Muscle of leg (tissue), 11 donors: ENCODE data around the gene MED14. TPM values are rescaled to one million over a fixed set of nuclear protein-coding genes. Genes with fewer than 3 reads are reported as not detected.

ENCODE experiments used
- DNase-seq: peaks from one replicate; pipeline ENCODE4 v3.0.0; 2013
- H3K27ac ChIP-seq: one replicate; pipeline ENCODE4 v1.5.1; 2013; ENCODE audit warnings: mild to moderate bottlenecking, low read length, control low read depth
- H3K27me3 ChIP-seq: one replicate; pipeline ENCODE4 v1.6.1; 2013; ENCODE audit warnings: low read length; ENCODE audit not compliant: control insufficient read depth, insufficient read depth
- H3K36me3 ChIP-seq: one replicate; pipeline ENCODE4 v1.6.1; 2013; ENCODE audit warnings: low read length; ENCODE audit not compliant: control insufficient read depth, insufficient read depth
- H3K4me1 ChIP-seq: one replicate; pipeline ENCODE4 v1.6.1; 2013; ENCODE audit warnings: low read length; ENCODE audit not compliant: control insufficient read depth, insufficient read depth
- H3K4me3 ChIP-seq: one replicate; pipeline ENCODE4 v1.5.1; 2013; ENCODE audit warnings: low read length, control low read depth
- H3K9me3 ChIP-seq: replicated peaks from 2 replicates; pipeline ENCODE4 v1.6.1; 2013; ENCODE audit warnings: low read depth, low read length; ENCODE audit not compliant: control insufficient read depth
- WGBS: methylation state at CpG from one replicate; pipeline ENCODE4 v1.1.5; 2013; ENCODE audit warnings: missing lambda C conversion rate; ENCODE audit not compliant: insufficient coverage; 5-methylcytosine and 5-hydroxymethylcytosine counted together
- polyA plus RNA-seq, 8 donors: library from polyadenylated mRNA; unstranded; fragments of 120-200 nt; gene quantifications; one replicate each; pipeline versions ENCODE4 v1.2.1 to v1.2.3, GENCODE V29; 2013; ENCODE audit warnings: inconsistent platforms in 1 of 8, low replicate concordance in 1 of 8; ENCODE audit not compliant: insufficient read length in 8 of 8, insufficient read depth in 1 of 8
- total RNA-seq: library from RNA; stranded (reverse); fragments of 120-200 nt; gene quantifications from one replicate; pipeline ENCODE4 v1.2.4, GENCODE V29; 2013

The MED14 gene
- total and polyA plus RNA-seq, 9 donors: 18.8 to 37.8 (median 34.3) TPM

DNA sequence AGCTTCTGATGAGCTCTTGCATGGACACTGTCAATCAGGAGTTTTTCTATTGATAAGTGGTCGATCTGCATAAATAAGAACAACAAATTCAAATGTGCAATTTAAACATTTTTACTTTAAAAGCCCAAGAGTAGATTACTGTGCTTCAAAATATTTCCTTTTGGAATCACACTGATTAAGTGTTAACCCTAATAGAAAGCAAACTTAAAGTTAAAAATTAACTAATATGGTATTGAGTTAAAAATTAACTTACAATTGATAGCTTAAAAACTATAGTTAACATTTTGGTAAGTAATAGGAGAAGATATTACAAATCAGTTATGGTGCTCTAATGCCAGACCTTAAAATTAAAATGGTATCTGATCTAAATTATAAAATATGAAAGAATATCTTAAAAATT lies 25.9 kb downstream of the MED14 start:
- Histone ChIP-seq H3K27ac (no peak overlapping the region), H3K9me3 (no peaks in the 10 kb centered on the region), H3K4me3 (no peak overlapping the region), H3K27me3 (peaks cover 8% of the 10 kb centered on the region), H3K4me1 (no peaks in the 10 kb centered on the region), H3K36me3 (peaks cover 3% of the 10 kb centered on the region)
- no CpG with 5 or more reads among the region's 1 CpG for WGBS
- DNase-seq: no peak

- Histone ChIP-seq H3K9me3 (no peaks in the 10 kb centered on the region), H3K27me3 (peaks cover 7% of the 10 kb centered on the region), H3K4me3 (no peak overlapping the region), H3K27ac (no peak overlapping the region), H3K36me3 (peaks cover 3% of the 10 kb centered on the region), H3K4me1 (no peaks in the 10 kb centered on the region)
- 86% methylated on average over 2 of the region's 5 CpGs for WGBS
- no peak for DNase-seq
Measured at GRCh38 chrX:40705658-40706312, 29.6 kb downstream of the MED14 start.

DNA sequence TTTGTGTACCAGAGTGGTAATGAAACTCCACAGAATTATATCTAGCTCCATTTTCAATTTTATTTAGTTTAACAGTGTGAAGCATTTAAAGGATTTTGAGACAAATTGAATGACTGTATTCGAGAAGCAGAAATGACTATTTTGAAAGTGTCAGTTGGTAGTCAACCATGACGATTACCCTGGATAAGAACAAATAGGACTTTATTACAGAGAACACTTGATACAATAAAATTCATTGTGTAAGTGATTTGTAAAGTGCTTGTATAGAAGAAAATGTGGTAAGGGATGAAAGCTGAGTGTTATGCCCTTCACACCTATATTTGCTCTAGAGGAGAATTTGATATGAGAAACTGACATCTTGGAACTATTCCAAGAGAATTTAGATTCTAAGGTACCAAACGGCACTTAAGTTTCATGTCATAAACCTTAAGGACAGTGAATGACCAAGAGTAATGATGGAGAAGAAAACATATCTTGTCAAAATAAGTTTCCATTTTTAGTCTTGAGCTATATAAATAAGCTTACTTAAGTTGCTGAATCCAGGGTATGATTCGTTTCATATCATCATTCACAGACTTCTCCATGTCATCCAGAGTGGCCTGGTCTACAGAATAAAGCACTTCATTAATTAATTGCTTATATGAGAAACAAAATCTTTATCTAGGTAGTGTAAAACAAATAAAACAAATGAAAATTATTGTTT lies 34.6 kb downstream of the MED14 start:
- Histone ChIP-seq H3K9me3 (no peaks in the 10 kb centered on the region), H3K27me3 (peaks cover 7% of the 10 kb centered on the region), H3K4me1 (no peaks in the 10 kb centered on the region), H3K4me3 (no peak overlapping the region), H3K36me3 (peaks cover 6% of the 10 kb centered on the region), H3K27ac (no peak overlapping the region)
- DNase-seq: no peak
- no CpG with 5 or more reads among the region's 4 CpGs for whole genome bisulfite sequencing

GRCh38 chrX:40698851-40699250 lies 36.5 kb downstream of the MED14 start:
- no CpG with 5 or more reads among the region's 1 CpG for WGBS
- H3K36me3 ChIP-seq: peaks cover 6% of the 10 kb centered on the region
- H3K27ac ChIP-seq: no peak overlapping the region
- H3K4me1 ChIP-seq: no peaks in the 10 kb centered on the region
- DNase-seq: no peak
- no peaks in the 10 kb centered on the region for H3K9me3 ChIP-seq
- peaks cover 5% of the 10 kb centered on the region for H3K27me3 ChIP-seq
- H3K4me3 ChIP-seq: no peak overlapping the region

GRCh38 chrX:40694802-40695201 lies 40.5 kb downstream of the MED14 start:
- no peak overlapping the region for H3K27ac ChIP-seq
- peaks cover 4% of the 10 kb centered on the region for H3K36me3 ChIP-seq
- no peak for DNase-seq
- no peak overlapping the region for H3K4me3 ChIP-seq
- peaks cover 5% of the 10 kb centered on the region for H3K27me3 ChIP-seq
- no CpG with 5 or more reads among the region's 1 CpG for WGBS
- H3K9me3 ChIP-seq: no peaks in the 10 kb centered on the region
- H3K4me1 ChIP-seq: no peaks in the 10 kb centered on the region

- Histone ChIP-seq H3K27ac (no peak overlapping the region), H3K9me3 (no peaks in the 10 kb centered on the region), H3K36me3 (peaks cover 15% of the 10 kb centered on the region), H3K27me3 (peaks cover 15% of the 10 kb centered on the region), H3K4me3 (no peak overlapping the region), H3K4me1 (no peaks in the 10 kb centered on the region)
- no peak for DNase-seq
Measured at GRCh38 chrX:40688929-40689328, 46.4 kb downstream of the MED14 start.

DNA sequence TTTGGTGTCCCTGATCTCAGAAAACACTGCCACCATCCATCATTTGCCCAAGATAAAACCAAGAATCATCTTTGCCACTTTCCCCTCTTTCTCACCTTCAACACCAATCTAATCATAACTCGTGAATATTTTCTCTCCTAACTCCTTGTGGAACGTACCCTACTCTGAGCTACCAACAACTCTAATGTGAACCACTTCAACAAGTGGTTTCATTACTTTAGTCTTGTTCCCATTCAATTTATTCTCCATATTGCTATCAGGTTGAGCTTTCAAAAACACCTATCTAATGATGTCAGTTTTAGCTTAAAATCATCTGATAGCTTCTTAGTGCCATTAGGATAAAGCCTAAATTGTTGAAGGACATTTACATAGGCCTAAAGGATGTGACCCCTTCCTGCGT lies 48.2 kb downstream of the MED14 start:
- H3K27me3 ChIP-seq: peaks cover 14% of the 10 kb centered on the region
- no peaks in the 10 kb centered on the region for H3K9me3 ChIP-seq
- H3K36me3 ChIP-seq: peaks cover 15% of the 10 kb centered on the region
- H3K4me1 ChIP-seq: no peaks in the 10 kb centered on the region
- no peak overlapping the region for H3K27ac ChIP-seq
- H3K4me3 ChIP-seq: no peak overlapping the region
- WGBS: 92% methylated on average over 2 of the region's 3 CpGs
- DNase-seq: no peak

DNA sequence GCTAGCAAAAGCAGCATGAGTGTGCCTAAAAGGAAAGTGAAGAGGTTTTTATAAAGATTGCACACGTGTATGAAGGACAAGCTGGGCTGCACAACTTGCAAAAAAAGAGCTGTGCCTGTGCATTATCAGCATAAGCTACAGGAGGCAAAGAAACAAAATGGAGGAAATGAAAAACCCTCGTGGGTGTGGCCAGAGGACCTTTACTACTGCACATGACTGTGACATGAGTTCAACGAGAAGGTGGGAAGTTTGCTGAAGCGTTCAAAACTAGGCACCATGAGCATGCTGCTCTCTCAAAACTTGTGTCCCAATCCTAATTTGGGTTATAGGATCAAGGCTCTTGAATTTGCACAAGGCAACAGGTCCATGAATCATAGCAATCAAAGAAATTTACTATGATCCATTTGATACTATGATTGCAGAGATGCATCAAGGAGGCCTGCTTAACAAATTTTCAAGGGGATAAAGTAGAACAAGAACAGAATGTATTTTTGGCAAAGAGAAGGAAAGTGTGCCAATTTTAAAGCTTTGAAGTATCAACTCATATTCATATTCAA lies 49.9 kb downstream of the MED14 start:
- H3K27me3 ChIP-seq: peaks cover 15% of the 10 kb centered on the region
- H3K9me3 ChIP-seq: no peaks in the 10 kb centered on the region
- DNase-seq: no peak
- no peak overlapping the region for H3K4me3 ChIP-seq
- H3K4me1 ChIP-seq: no peaks in the 10 kb centered on the region
- peaks cover 17% of the 10 kb centered on the region for H3K36me3 ChIP-seq
- 14% methylated on average over 1 of the region's 4 CpGs for WGBS
- H3K27ac ChIP-seq: no peak overlapping the region

GRCh38 chrX:40684092-40684491 lies 51.2 kb downstream of the MED14 start:
- no peak for DNase-seq
- no CpG with 5 or more reads among the region's 1 CpG for WGBS
- Histone ChIP-seq H3K4me3 (no peak overlapping the region), H3K36me3 (peaks cover 14% of the 10 kb centered on the region), H3K9me3 (no peaks in the 10 kb centered on the region), H3K27me3 (peaks cover 16% of the 10 kb centered on the region), H3K4me1 (no peaks in the 10 kb centered on the region), H3K27ac (no peak overlapping the region)

GRCh38 chrX:40683245-40683644 lies 52.1 kb downstream of the MED14 start:
- DNase-seq: no peak
- peaks cover 14% of the 10 kb centered on the region for H3K36me3 ChIP-seq
- H3K27ac ChIP-seq: no peak overlapping the region
- peaks cover 15% of the 10 kb centered on the region for H3K27me3 ChIP-seq
- H3K4me1 ChIP-seq: no peaks in the 10 kb centered on the region
- no peaks in the 10 kb centered on the region for H3K9me3 ChIP-seq
- WGBS: 80% methylated on average over 1 of the region's 3 CpGs
- H3K4me3 ChIP-seq: no peak overlapping the region
